Stomach (tissue), 9 donors: ENCODE data around the gene SPTLC1. TPM values are rescaled to one million over a fixed set of nuclear protein-coding genes. Genes with fewer than 3 reads are reported as not detected.

Experiments
- DNase-seq, 2 donors: peaks; one replicate each; pipeline versions ENCODE4 v3.0.0 to v3.0.0-alpha.2; 2013 to 2019
- H3K27ac ChIP-seq, 5 donors: fragments of 200-600 bp in 4 of 5; sonication (generic) in 4 of 5; one replicate each; pipeline ENCODE4 v1.5.1; 2013 to 2019; ENCODE audit warnings: mild to moderate bottlenecking in 1 of 5, moderate library complexity in 1 of 5
- H3K27me3 ChIP-seq, 3 donors: fragments of 200-600 bp; sonication (generic); one replicate each; pipeline ENCODE4 v1.5.1; 2017 to 2019; ENCODE audit warnings: mixed run types in 1 of 3
- H3K36me3 ChIP-seq, 4 donors: fragments of 200-600 bp; sonication (generic); 1 replicate in 3 of 4; 2 replicates in 1 of 4; pipeline ENCODE4 v1.5.1; 2016 to 2019
- H3K4me1 ChIP-seq, 4 donors: fragments of 200-600 bp; sonication (generic); one replicate each; pipeline ENCODE4 v1.5.1; 2016 to 2019
- H3K4me3 ChIP-seq, 4 donors: fragments of 200-600 bp; sonication (generic) in 3 of 4; one replicate each; pipeline ENCODE4 v1.5.1; 2016 to 2019; ENCODE audit warnings: mild to moderate bottlenecking in 1 of 4
- H3K9me3 ChIP-seq, 4 donors: fragments of 200-600 bp; sonication (generic); one replicate each; pipeline ENCODE4 v1.5.1; 2016 to 2019
- EP300 ChIP-seq: sonication (generic); formaldehyde crosslinking; IDR thresholded peaks from one replicate; pipeline ENCODE4 v1.6.1; 2017; ENCODE audit warnings: antibody characterized with exemption
- POLR2A ChIP-seq, 4 donors: fragments of 450-650 bp; IDR thresholded peaks; one replicate each; pipeline ENCODE4 v1.6.1; 2016; ENCODE audit warnings: antibody characterized with exemption in 4 of 4, control low read depth in 2 of 4, mild to moderate bottlenecking in 1 of 4, moderate library complexity in 1 of 4
- POLR2AphosphoS5 ChIP-seq, 3 donors: sonication (generic); formaldehyde crosslinking; IDR thresholded peaks; one replicate each; pipeline ENCODE4 v1.6.1; 2016; ENCODE audit warnings: antibody characterized with exemption in 3 of 3
- WGBS, 5 donors: extraction: QIAGEN DNeasy Blood & Tissue Kit in 3 of 5; methylation state at CpG; one replicate each; pipeline versions ENCODE4 v1.1.5 to v1.1.7; 2013 to 2018; 5-methylcytosine and 5-hydroxymethylcytosine counted together
- intact Hi-C: fragments of 100-400 bp; cut with DNase I; formaldehyde crosslinking; loops from one replicate; pipeline ENCODE4 v1.15.1; 2023; ENCODE audit warnings: low total_unique reads
- polyA plus RNA-seq, 3 donors: library from polyadenylated mRNA; stranded (reverse); fragments of 200-250 nt; gene quantifications; one replicate each; pipeline ENCODE4 v1.2.3, GENCODE V29; 2013
- total RNA-seq, 5 donors: library from RNA; depleted of rRNA; stranded (reverse); fragments of >200 nt; gene quantifications; one replicate each; pipeline versions ENCODE4 v1.1.0 to v1.2.3, GENCODE V29; 2014 to 2016
- TF ChIP-seq, protein P1 (sequence below), 7 experiments: fragments of 450-650 bp in 4 of 7; fragments of 200-600 bp in 3 of 7; sonication (generic) in 3 of 7; IDR thresholded peaks; one replicate each; pipeline ENCODE4 v1.5.1; 2016 to 2019; ENCODE audit warnings: antibody characterized with exemption in 7 of 7, control low read depth in 2 of 7, mild to moderate bottlenecking in 1 of 7
- donor health status: healthy with polysubstance abuse.
- donor health status: Bipolar disorder and iron deficiency.
- donor health status: healthy.

Gene SPTLC1
- total and polyA plus RNA-seq, 8 donors = 14.4 to 157 (median 49.2) TPM

DNA sequence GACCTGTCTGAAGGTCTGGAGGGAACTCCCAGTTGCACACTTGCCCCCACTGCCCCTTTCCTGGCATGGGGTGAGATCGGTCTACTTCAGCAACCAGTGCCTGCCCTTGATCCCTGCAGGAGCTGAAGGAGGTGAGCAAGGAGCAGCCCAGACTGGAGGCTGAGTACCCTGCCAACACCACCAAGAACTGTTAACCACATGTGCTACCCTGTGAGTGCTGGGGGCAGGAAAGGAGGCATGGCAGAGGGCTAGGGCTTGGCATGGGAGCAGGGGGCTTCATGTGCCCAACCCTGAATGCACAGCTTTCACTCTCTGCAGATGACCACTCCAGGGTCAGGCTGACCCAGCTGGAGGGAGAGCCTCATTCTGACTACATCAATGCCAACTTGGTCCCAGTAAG is 17.3 kb upstream of the SPTLC1 start:
- Histone ChIP-seq H3K36me3 (no peaks in the 10 kb centered on the region), H3K9me3 (no peaks in the 10 kb centered on the region), H3K4me3 (no peak overlapping the region), H3K4me1 (peaks cover 9 to 13% (median 11%) of the 10 kb centered on the region in 4 donors), H3K27me3 (peaks cover 0 to 26% (median 0%) of the 10 kb centered on the region in 3 donors), H3K27ac (no peak overlapping the region)
- no peak for DNase-seq
- intact Hi-C loops = loop anchor here (10.0 kb wide), 1 partner anchor 162 kb away; the partner anchor contains the start of gene IARS1
- TF ChIP-seq POLR2A (IDR thresholded peaks at IDR 0.05) = no peak
- TF ChIP-seq, protein P1, sequence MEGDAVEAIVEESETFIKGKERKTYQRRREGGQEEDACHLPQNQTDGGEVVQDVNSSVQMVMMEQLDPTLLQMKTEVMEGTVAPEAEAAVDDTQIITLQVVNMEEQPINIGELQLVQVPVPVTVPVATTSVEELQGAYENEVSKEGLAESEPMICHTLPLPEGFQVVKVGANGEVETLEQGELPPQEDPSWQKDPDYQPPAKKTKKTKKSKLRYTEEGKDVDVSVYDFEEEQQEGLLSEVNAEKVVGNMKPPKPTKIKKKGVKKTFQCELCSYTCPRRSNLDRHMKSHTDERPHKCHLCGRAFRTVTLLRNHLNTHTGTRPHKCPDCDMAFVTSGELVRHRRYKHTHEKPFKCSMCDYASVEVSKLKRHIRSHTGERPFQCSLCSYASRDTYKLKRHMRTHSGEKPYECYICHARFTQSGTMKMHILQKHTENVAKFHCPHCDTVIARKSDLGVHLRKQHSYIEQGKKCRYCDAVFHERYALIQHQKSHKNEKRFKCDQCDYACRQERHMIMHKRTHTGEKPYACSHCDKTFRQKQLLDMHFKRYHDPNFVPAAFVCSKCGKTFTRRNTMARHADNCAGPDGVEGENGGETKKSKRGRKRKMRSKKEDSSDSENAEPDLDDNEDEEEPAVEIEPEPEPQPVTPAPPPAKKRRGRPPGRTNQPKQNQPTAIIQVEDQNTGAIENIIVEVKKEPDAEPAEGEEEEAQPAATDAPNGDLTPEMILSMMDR (IDR thresholded peaks at IDR 0.05) = no peak
- no peak for TF ChIP-seq POLR2AphosphoS5 (IDR thresholded peaks at IDR 0.05)
- TF ChIP-seq EP300 = no peak
- WGBS, 5 donors = 100% methylated on average over 1 of the region's 1 CpG

DNA sequence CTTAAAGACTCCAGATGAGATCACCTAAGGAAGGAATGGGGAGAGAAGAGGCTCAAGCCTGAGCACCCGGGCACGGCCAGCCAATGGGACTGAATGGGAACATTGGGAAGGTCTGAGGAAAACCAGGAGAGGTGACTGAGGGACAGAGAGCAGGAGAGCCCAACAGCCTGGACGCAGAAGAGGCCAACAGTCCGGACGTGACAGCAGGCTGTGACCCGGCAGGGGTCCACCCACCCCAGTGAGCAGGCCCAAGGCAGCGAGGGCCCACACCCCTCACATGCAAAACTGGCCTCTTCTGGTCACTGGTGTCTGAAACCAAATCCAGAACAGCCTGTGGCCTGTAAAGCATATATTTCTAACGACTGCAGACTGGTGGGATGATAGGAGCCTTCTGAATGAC is 7.6 kb upstream of the SPTLC1 start:
- intact Hi-C loops = no loop called here
- Histone ChIP-seq H3K27ac (no peak overlapping the region), H3K4me1 (no peaks in the 10 kb centered on the region), H3K36me3 (no peaks in the 10 kb centered on the region), H3K9me3 (no peaks in the 10 kb centered on the region), H3K27me3 (no peaks in the 10 kb centered on the region), H3K4me3 (no peak overlapping the region)
- 53 to 60% (median 57%) methylated on average over 8 of the region's 8 CpGs for WGBS, 5 donors
- no peak for DNase-seq
- no peak for TF ChIP-seq POLR2AphosphoS5 (IDR thresholded peaks at IDR 0.05)
- TF ChIP-seq POLR2A (IDR thresholded peaks at IDR 0.05) = no peak
- TF ChIP-seq, protein P1 (IDR thresholded peaks at IDR 0.05) = no peak
- TF ChIP-seq EP300 = no peak

DNA sequence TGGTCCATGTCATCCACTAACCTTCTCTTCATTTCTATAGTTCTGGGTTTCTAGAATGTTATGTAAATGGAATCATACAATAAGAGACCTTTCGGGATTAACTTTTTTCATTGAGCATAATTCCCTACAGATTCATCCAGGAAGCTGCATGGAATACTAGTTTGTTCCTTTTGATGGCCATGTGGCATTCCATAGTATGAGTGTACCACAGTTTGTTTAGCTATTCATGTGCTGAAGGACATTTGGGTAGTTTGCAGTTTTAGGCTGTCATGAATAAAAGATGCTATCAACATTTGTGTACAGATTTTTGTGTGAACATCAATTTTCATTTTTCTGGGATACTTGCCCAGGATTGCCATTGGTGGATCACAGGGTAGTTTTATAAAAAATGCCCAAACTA is 6.8 kb upstream of the SPTLC1 start:
- Histone ChIP-seq H3K4me1 (no peaks in the 10 kb centered on the region), H3K27me3 (no peaks in the 10 kb centered on the region), H3K4me3 (no peak overlapping the region), H3K9me3 (no peaks in the 10 kb centered on the region), H3K36me3 (no peaks in the 10 kb centered on the region), H3K27ac (no peak overlapping the region)
- intact Hi-C loops = no loop called here
- WGBS, 5 donors = 83 to 98% (median 87%) methylated on average over 1 of the region's 1 CpG
- DNase-seq = no peak
- no peak for TF ChIP-seq POLR2A (IDR thresholded peaks at IDR 0.05)

DNA sequence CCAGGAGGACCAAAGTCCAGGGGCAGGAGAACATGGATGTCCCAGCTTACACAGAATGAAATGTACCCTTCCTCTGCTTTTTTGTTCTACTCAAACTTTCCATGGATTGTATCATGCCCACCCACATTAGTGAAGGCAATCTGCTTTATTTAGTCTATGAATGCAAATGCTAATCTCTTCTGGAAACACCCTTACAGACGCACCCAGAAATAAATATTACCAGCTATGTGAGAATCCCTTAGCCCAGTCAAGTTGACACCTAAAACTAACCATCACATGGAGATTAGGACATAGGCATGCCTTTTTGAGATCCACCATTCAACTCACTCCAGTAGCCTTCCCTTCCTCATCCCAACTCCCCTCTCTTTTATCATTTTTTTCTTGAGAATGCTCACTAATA is 6.1 kb upstream of the SPTLC1 start:
- H3K27ac ChIP-seq = no peak overlapping the region
- no peaks in the 10 kb centered on the region for H3K4me1 ChIP-seq
- no peaks in the 10 kb centered on the region for H3K9me3 ChIP-seq
- TF ChIP-seq POLR2AphosphoS5 (IDR thresholded peaks at IDR 0.05) = no peak
- TF ChIP-seq POLR2A (IDR thresholded peaks at IDR 0.05) = no peak
- TF ChIP-seq, protein P1 (IDR thresholded peaks at IDR 0.05) = no peak
- no peak for TF ChIP-seq EP300
- H3K27me3 ChIP-seq = no peaks in the 10 kb centered on the region
- intact Hi-C loops = no loop called here
- H3K36me3 ChIP-seq = no peaks in the 10 kb centered on the region
- no peak overlapping the region for H3K4me3 ChIP-seq
- no peak for DNase-seq
- WGBS, 5 donors = 54 to 76% (median 74%) methylated on average over 1 of the region's 1 CpG

DNA sequence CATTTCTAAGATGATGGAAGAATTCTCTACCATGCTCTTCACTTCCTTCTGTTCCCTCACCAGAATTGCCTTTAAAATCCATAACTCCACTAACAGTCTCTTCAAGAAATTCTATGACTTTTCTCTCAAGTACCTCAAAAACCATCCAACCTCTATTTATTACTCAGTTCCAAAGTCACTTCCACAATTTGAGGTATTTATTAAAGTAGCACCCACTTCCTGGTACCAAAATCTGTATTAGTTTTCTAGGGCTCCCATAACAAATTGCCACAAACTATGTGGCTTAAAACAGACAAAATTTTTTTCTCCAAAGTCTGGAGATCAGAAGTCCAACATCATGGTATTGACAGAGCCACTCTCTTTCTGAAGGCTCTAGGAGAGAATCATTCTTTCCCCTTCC is 4.9 kb upstream of the SPTLC1 start:
- Histone ChIP-seq H3K27ac (no peak overlapping the region), H3K4me3 (no peak overlapping the region), H3K9me3 (no peaks in the 10 kb centered on the region), H3K4me1 (peaks cover 0 to 5% (median 2%) of the 10 kb centered on the region in 4 donors), H3K27me3 (no peaks in the 10 kb centered on the region), H3K36me3 (no peaks in the 10 kb centered on the region)
- no peak for DNase-seq
- TF ChIP-seq POLR2A (IDR thresholded peaks at IDR 0.05) = no peak
- TF ChIP-seq, protein P1 (IDR thresholded peaks at IDR 0.05) = no peak
- no peak for TF ChIP-seq POLR2AphosphoS5 (IDR thresholded peaks at IDR 0.05)
- no peak for TF ChIP-seq EP300
- intact Hi-C loops = no loop called here
